Panc1 (cell line): ENCODE measurements around the gene GPR50. TPM values are rescaled to one million over a fixed set of nuclear protein-coding genes. Genes with fewer than 3 reads are reported as not detected.
A peak's percentile ranks its signal among the peaks of the same experiment; 100 is the strongest.

Source experiments
- ATAC-seq: fragments of 200-7000 bp; cut with Tn5 transposase; 2 replicates; pipeline ENCODE4 v1.9.1; 2020; ENCODE audit warnings: mild to moderate bottlenecking, moderate library complexity
- BruUV-seq: library from RNA; stranded (reverse); fragments of 400-500 nt; replicated peaks from 2 replicates; lab custom pipeline; 2021; lab: Mats Ljungman, UMichigan
- CTCF ChIA-PET: fragments of 300-600 bp; sonication (Branson Sonifier 250); formaldehyde crosslinking; loops from one replicate; lab custom pipeline; 2022; ENCODE audit warnings: antibody characterized with exemption; lab: Charles Lee
- POLR2A ChIA-PET: fragments of 300-600 bp; sonication (Branson Sonifier 250); formaldehyde crosslinking; loops from one replicate; lab custom pipeline; 2022; ENCODE audit warnings: antibody characterized with exemption; lab: Charles Lee
- DNase-seq: peaks from one replicate; pipeline ENCODE4 v3.0.0-alpha.2; 2010; ENCODE audit warnings: low read depth, low spot score
- H3K27ac ChIP-seq: 2 replicates; pipeline ENCODE4 v1.5.1; 2011; ENCODE audit warnings: mild to moderate bottlenecking, low read length, inconsistent platforms
- H3K27me3 ChIP-seq: fragments of 200-500 bp; sonication (Bioruptor generic); 2 replicates; pipeline ENCODE4 v1.6.0; 2014; ENCODE audit warnings: low read length, inconsistent platforms; ENCODE audit not compliant: control insufficient read depth, insufficient read depth
- H3K36me3 ChIP-seq: fragments of 200-500 bp; sonication (Bioruptor generic); 2 replicates; pipeline ENCODE4 v1.5.1; 2014; ENCODE audit warnings: inconsistent platforms, mild to moderate bottlenecking, low read length, moderate library complexity; ENCODE audit not compliant: control insufficient read depth, insufficient read depth
- H3K4me1 ChIP-seq: 2 replicates; pipeline ENCODE4 v1.5.1; 2011; ENCODE audit warnings: inconsistent platforms, mild to moderate bottlenecking, low read length, moderate library complexity; ENCODE audit not compliant: control insufficient read depth, insufficient read depth
- H3K4me3 ChIP-seq, 2 experiments: 2 replicates each; pipeline ENCODE4 v1.5.1; 2011 to 2012; ENCODE audit warnings: low read depth in 2 of 2, low read length in 2 of 2, mild to moderate bottlenecking in 2 of 2, inconsistent platforms in 1 of 2, moderate library complexity in 1 of 2
- H3K9me3 ChIP-seq: fragments of 200-500 bp; sonication (Bioruptor generic); 2 replicates; pipeline ENCODE4 v1.5.1; 2014; ENCODE audit warnings: low read depth, mild to moderate bottlenecking, inconsistent platforms, low read length, moderate library complexity; ENCODE audit not compliant: control insufficient read depth, insufficient read depth
- POLR2AphosphoS5 ChIP-seq: IDR thresholded peaks from 2 replicates; pipeline ENCODE4 v1.6.1; 2012; ENCODE audit warnings: mild to moderate bottlenecking, low read depth, low read length, moderate library complexity
- TCF7L2 ChIP-seq: IDR thresholded peaks from 2 replicates; pipeline ENCODE4 v1.6.1; 2011; ENCODE audit warnings: mild to moderate bottlenecking, low read depth, low read length, inconsistent platforms
- in situ Hi-C: cut with HindIII; loops from 2 replicates; pipeline ENCODE4 v1.10.0; 2016; ENCODE audit warnings: low sequenced_read_pairs, low pct_unique_long_range_greater_than_20kb
- intact Hi-C: fragments of 100-400 bp; cut with micrococcal nuclease; formaldehyde crosslinking; loops from one replicate; pipeline ENCODE4 v1.10.0; 2022; ENCODE audit not compliant: unreplicated experiment
- total RNA-seq: library from RNA; stranded (reverse); gene quantifications from one replicate; pipeline ENCODE4 v1.2.1, GENCODE V29; 2021; ENCODE audit not compliant: unreplicated experiment
- TF ChIP-seq, protein P1 (sequence below): fragments of 450-650 bp; IDR thresholded peaks from 2 replicates; pipeline ENCODE4 v1.5.1; 2017; ENCODE audit warnings: mild to moderate bottlenecking
- TF ChIP-seq, protein P2 (sequence below), 2 experiments: IDR thresholded peaks; 2 replicates each; pipeline ENCODE4 v1.6.1; 2011 to 2012; ENCODE audit warnings: low read depth in 2 of 2, control low read depth in 1 of 2, low read length in 1 of 2, mild to moderate bottlenecking in 1 of 2, moderate library complexity in 1 of 2; ENCODE audit not compliant: insufficient read depth in 1 of 2

GPR50 gene
- total RNA-seq, 1 experiment from 2014 or later = 0.26 TPM

DNA sequence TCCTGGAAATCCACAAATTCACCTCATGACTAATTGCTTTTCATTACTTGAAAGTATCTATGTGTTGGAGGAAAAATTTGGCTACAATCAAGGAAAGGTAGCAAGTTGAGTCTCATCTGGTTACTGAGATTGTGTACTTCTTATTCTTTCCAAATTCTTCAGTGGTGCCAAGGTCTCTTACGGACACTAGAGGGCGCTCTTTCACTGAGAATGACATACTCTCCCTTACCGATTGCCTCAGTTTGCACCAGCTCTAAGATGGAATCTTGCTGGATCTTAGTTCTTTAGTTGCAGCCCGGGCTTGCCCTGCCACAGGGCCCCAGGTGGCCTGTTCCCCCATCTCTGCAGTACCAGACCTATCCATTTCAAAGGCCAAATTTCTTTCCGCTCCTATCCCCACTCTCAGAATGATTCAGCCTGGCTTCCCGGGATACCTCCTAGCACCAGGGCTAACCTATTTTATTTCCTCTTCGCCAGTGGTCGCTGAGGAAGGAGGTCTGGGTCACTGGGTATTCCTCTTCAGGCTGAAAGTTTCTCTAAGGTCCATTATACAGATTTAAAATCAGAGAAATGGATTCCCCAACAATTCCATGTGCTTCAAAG is 24.6 kb upstream of the GPR50 start:
- POLR2A ChIA-PET = no interaction called here
- CTCF ChIA-PET = interaction anchor here (1.2 kb wide), 1 partner anchor 209 kb away, joined by 4 read pairs; no protein-coding TSS in a partner anchor
- Histone ChIP-seq H3K27me3 (peaks cover 10% of the 10 kb centered on the region), H3K36me3 (no peaks in the 10 kb centered on the region), H3K4me3 (no peak overlapping the region), H3K9me3 (no peaks in the 10 kb centered on the region), H3K4me1 (peaks cover 7% of the 10 kb centered on the region; the same call in 1 of the 2 replicates), H3K27ac (no peak overlapping the region)
- in situ Hi-C loops = no loop called here
- ATAC-seq (peak; percentile 92), DNase-seq (peak; percentile 58)
- intact Hi-C loops = loop anchor here (1.0 to 10.0 kb wide), 5 partner anchors 211 to 1483 kb away; partner anchors contain the start of gene GABRQ
- BruUV-seq = no TSS peak
- TF ChIP-seq, protein P1, sequence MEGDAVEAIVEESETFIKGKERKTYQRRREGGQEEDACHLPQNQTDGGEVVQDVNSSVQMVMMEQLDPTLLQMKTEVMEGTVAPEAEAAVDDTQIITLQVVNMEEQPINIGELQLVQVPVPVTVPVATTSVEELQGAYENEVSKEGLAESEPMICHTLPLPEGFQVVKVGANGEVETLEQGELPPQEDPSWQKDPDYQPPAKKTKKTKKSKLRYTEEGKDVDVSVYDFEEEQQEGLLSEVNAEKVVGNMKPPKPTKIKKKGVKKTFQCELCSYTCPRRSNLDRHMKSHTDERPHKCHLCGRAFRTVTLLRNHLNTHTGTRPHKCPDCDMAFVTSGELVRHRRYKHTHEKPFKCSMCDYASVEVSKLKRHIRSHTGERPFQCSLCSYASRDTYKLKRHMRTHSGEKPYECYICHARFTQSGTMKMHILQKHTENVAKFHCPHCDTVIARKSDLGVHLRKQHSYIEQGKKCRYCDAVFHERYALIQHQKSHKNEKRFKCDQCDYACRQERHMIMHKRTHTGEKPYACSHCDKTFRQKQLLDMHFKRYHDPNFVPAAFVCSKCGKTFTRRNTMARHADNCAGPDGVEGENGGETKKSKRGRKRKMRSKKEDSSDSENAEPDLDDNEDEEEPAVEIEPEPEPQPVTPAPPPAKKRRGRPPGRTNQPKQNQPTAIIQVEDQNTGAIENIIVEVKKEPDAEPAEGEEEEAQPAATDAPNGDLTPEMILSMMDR = peak; percentile 79
- TF ChIP-seq, protein P2, sequence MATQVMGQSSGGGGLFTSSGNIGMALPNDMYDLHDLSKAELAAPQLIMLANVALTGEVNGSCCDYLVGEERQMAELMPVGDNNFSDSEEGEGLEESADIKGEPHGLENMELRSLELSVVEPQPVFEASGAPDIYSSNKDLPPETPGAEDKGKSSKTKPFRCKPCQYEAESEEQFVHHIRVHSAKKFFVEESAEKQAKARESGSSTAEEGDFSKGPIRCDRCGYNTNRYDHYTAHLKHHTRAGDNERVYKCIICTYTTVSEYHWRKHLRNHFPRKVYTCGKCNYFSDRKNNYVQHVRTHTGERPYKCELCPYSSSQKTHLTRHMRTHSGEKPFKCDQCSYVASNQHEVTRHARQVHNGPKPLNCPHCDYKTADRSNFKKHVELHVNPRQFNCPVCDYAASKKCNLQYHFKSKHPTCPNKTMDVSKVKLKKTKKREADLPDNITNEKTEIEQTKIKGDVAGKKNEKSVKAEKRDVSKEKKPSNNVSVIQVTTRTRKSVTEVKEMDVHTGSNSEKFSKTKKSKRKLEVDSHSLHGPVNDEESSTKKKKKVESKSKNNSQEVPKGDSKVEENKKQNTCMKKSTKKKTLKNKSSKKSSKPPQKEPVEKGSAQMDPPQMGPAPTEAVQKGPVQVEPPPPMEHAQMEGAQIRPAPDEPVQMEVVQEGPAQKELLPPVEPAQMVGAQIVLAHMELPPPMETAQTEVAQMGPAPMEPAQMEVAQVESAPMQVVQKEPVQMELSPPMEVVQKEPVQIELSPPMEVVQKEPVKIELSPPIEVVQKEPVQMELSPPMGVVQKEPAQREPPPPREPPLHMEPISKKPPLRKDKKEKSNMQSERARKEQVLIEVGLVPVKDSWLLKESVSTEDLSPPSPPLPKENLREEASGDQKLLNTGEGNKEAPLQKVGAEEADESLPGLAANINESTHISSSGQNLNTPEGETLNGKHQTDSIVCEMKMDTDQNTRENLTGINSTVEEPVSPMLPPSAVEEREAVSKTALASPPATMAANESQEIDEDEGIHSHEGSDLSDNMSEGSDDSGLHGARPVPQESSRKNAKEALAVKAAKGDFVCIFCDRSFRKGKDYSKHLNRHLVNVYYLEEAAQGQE (IDR thresholded peaks at IDR 0.05; ENCODE audit: insufficient read depth in 1 of 2, low read depth in 2 of 2, low read length in 1 of 2) = no peak
- TF ChIP-seq POLR2AphosphoS5 (no peak), TCF7L2 (no peak)

DNA sequence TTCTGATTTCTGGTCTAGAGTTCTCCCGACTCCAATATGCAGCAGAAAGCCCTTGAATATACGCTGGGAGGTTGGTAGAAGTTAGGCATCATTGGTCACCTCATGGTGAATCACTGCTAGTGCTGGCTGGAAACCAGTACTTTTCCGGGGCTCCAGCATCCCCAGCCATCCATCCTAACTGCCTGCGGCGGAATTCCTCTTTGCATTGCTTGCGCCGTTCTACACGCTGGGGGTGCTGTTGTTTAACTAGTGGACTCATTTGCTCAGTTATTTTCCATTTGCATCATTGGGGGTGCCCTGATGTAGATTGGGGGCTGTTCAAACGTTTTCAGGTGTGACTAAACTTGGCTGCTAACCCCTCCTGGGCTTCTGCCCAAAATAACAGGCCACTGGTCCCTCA is 23.3 kb upstream of the GPR50 start:
- Histone ChIP-seq H3K9me3 (no peaks in the 10 kb centered on the region), H3K4me3 (no peak overlapping the region), H3K36me3 (no peaks in the 10 kb centered on the region), H3K4me1 (peaks cover 7% of the 10 kb centered on the region; the same call in 1 of the 2 replicates), H3K27me3 (peaks cover under 1% of the 10 kb centered on the region), H3K27ac (no peak overlapping the region)
- BruUV-seq = no TSS peak
- in situ Hi-C loops = no loop called here
- TF ChIP-seq, protein P1 = peak; percentile 55
- TF ChIP-seq POLR2AphosphoS5 = no peak
- ChIA-PET CTCF (no interaction called here), POLR2A (no interaction called here)
- intact Hi-C loops = loop anchor here (5.0 to 10.0 kb wide), 4 partner anchors 209 to 1482 kb away; partner anchors contain the start of gene GABRQ
- ATAC-seq (peak; percentile 76), DNase-seq (peak; percentile 2)
